Adrenal gland (tissue), 5 donors: ENCODE data around the gene ACTA1.

ENCODE experiments used
- CTCF ChIP-seq, 6 experiments: fragments of 450-650 bp in 4 of 6; fragments of 200-600 bp in 2 of 6; sonication (generic) in 1 of 6; IDR thresholded peaks; 1 replicate in 5 of 6; 2 replicates in 1 of 6; pipeline versions ENCODE4 v1.5.1 to v1.8.0; 2016 to 2021; ENCODE audit warnings: antibody characterized with exemption in 6 of 6, mild to moderate bottlenecking in 2 of 6, moderate library complexity in 1 of 6
- POLR2A ChIP-seq, 2 donors: fragments of 450-650 bp; IDR thresholded peaks; one replicate each; pipeline ENCODE4 v1.6.1; 2017; ENCODE audit warnings: antibody characterized with exemption in 2 of 2, mild to moderate bottlenecking in 2 of 2, moderate library complexity in 1 of 2
- donor health status: DM: no; HTN: no; CAD: no.

- TF ChIP-seq CTCF (IDR thresholded peaks at IDR 0.05): no peak
- TF ChIP-seq POLR2A (IDR thresholded peaks at IDR 0.05): no peak
Measured at GRCh38 chr1:229392936-229393335, 41.0 kb downstream of the ACTA1 start.
